Stimulated activated CD4-positive, alpha-beta T cell treated with anti-CD3 and anti-CD28 coated beads, TNF-alpha, amount 100 ng/mL, for 4 hours (primary cell): ENCODE data around the gene ATF6.
"Not testable (repeated sequence)": the region's sequence is repeated elsewhere in the genome, so short reads cannot be mapped to it uniquely, and the experiment has no call there.

Experiments used
- DNase-seq, 3 experiments: peaks; one replicate each; pipeline ENCODE4 v3.0.0-alpha.2; 2020; ENCODE audit warnings: low read depth in 3 of 3

The ATF6 gene

DNA sequence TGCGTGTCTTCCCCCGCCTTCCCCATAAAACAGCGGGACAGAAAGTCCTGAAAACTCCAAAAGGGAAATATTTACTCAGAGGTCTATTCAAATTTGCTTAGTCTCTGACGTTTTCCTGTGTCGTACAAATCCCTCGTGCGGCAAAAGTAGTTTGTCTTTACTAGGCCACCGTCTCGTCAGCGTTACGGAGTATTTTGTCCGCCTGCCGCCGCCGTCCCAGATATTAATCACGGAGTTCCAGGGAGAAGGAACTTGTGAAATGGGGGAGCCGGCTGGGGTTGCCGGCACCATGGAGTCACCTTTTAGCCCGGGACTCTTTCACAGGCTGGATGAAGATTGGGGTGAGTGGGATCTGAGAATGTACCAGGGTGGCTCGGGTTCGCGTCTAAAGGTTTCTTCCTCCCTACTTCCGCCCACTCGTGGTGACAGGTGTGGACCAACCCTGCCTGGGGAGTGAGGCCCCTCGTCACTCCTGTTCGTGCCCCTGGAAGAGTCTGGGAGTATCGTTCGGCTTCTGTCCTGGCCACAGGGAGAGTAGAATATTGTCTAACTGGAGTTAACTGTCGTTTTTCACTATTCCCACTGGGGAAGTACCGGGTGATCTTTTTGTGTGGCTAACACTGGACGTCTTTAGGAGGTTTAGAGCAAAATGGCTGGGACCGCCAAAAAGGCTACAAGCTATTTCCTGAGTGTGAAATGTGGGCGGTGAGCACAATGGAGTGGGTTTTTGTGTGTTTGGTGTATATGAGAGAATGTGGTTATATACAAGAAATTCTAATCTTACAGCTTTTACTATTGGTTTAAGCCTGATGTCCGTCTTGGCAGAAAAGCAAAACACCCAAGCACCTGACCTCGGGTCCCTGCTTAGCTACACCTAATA is at the start of gene ATF6:
TSS of gene ATF6 (plus strand) at position 219 of the 880 bp plus-strand sequence. CDS start at position 260, 41 bp downstream.
- peak; percentile 56 to 71 (median 62) for DNase-seq

DNA sequence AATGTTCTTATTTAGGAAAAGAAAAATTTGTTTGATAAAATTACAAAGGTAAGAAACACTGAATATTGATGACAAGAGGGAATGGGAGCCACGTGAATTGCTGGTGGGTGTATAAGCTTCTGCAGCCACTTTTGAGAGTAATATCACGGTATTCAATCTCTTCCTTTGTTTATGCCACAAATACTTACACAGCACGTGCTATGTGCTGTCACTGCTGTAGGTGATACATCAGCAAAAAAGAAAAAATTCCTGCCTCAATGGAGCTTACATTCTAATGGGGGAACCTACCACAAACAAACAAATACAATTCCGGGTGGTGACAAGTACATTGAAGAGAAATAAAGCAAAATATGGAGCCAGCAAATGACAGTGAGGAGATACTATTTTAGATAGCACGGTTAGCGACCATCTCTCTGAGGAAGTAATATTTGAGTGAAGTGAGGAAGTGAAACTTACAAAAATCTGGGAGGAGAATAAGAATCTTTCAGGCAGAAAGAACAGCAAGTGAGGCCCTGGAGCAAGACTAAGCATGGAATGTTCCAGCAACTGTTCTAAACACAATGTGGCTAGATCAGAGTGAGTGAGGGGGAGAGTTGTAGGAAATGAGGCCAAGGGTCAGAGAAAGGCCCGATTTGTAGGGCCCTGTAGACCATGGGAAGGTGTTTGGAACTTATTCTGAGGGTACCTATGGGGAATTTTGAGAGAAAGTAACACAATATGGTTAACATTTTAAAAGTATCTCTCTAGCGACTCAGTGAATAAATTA is 47.4 kb upstream of the ATF6 start:
- DNase-seq = no peak

DNA sequence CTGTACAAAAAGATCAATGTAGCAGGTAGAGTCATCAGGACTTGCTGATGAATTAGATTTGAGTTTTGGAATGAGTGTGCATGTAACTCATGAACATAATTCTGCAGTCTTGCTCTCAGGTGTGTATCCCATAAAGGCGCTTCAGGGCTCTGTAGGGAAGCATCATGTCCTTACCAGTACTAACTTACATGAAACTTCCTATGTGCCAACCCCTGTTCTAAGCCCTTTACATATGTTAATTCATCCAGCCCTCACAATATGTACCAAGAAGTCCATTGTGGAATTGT is 46.9 kb upstream of the ATF6 start:
- DNase-seq = no peak

GRCh38 chr1:161720422-161720821 is 45.7 kb upstream of the ATF6 start:
- no peak for DNase-seq

GRCh38 chr1:161720956-161721737 is 45.0 kb upstream of the ATF6 start, which contains the start of gene FCRLB:
FCRLB (plus strand) TSS chr1:161721544; CDS start chr1:161722673, 1,129 bp downstream.
- DNase-seq = no peak

GRCh38 chr1:161721738-161722343 is 44.3 kb upstream of the ATF6 start:
- no peak for DNase-seq

DNA sequence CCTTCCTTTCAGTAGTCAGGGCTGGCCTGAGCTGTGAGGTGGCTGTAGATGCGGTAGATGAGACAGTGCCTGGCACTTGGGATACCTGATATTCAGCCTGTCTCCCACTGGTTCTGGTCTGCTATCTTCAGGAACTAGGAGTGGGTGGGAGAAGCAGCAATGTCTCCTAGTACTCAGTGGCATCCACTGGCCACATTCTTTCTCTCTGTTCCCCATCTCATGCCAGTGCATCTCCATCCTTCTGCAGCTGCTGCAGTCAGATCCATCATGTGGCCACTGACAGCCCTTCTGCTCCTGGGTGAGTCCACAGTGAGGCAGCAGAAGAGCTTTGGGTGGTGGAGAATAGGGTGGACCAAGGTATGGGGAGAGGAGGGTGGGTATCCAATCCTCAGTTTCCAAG is 43.7 kb upstream of the ATF6 start:
- DNase-seq = no peak

- no peak for DNase-seq
These were observed 42.5 kb upstream of the ATF6 start for GRCh38 chr1:161723459-161724141.

DNA sequence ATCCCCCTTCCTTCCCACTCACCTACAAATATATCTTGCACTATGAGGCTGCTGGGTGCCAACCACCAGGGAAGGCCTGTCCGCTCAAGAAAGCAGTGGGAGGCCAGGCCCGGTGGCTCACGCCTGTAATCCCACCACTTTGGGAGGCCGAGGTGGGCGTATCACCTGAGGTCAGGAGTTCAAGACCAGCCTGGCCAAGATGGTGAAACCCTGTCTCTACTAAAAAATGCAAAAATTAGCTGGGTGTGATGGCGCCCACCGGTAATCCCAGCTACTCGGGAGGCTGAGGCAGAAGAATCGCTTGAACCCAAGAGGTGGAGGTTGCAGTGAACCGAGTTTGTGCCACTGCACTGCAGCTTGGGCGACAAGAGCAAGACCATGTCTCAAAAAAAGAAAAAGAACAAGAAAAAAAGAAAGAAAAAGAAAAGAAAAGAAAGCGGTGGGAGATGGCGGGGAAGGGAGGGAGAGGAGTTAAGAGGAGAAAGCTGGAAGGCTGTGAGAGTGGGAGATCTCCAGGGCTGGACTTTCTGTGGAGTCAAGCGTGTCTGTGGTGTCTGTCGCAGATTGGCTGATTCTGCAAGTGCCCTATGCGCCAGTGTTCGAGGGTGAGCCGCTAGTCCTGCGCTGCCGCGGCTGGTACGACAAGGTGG is 40.7 kb upstream of the ATF6 start:
- not testable (repeated sequence) for DNase-seq

DNA sequence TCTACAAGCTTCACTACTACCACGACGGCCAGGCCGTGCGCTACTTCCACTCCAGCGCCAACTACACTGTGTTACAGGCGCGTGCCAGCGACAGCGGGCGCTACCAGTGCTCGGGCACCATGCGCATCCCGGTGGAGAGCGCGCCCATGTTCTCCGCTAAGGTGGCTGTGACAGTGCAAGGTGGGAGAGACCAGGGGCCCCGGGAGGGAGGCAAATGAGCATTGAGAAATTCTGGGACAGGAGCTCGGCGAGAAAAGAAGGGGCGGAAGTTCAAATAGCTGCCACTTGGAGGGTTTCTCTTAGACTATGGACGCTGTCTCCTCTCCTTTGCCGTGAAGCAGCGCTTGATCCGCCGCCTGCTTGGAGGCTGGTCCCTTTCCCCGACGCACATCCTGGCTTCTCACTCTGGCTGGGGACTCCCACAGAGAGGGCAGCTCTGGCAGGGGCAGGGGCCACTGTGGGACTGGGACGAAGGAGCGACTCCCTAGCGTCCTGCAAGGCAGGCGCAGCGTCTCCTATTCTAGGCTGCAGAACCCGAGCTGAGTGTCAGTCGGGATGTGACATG is 40.1 kb upstream of the ATF6 start:
- DNase-seq = peak in 2 of 3 experiments; percentile 11 to 26

DNA sequence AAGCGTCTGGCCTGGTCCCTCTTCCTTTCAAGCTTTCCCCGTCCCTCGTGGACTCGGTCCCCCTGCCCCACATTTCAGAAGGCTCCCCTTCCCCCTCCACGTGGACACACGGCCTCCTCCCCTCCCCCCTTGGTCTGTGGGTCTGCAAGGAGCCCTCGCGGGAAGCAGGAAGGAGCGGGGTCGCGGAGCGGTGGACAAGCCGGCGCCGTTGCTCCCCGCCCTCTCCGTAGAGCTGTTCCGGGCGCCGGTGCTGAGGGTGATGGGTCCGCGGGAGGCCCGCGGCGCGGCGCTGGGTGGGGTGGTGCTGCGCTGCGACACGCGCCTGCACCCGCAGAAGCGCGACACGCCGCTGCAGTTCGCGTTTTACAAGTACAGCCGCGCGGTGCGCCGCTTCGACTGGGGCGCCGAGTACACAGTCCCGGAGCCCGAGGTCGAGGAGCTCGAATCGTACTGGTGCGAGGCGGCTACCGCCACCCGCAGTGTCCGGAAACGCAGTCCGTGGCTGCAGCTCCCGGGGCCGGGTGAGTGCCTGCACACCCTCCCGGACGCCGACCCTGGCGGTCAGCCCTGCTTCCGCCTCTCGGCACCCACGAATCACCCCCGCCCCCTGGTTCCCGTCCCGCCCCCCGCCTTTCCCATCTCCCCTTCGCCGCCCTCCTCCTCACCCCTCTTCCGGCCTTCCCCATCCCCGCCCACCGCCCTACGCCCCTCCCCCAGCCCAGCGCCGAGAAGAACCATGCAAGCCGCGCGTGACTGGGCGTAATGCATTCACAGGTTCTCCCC is 39.5 kb upstream of the ATF6 start:
- DNase-seq = peak; percentile 28 to 54 (median 34)

- no peak for DNase-seq
These were observed 38.7 kb upstream of the ATF6 start for GRCh38 chr1:161727256-161727924.

DNA sequence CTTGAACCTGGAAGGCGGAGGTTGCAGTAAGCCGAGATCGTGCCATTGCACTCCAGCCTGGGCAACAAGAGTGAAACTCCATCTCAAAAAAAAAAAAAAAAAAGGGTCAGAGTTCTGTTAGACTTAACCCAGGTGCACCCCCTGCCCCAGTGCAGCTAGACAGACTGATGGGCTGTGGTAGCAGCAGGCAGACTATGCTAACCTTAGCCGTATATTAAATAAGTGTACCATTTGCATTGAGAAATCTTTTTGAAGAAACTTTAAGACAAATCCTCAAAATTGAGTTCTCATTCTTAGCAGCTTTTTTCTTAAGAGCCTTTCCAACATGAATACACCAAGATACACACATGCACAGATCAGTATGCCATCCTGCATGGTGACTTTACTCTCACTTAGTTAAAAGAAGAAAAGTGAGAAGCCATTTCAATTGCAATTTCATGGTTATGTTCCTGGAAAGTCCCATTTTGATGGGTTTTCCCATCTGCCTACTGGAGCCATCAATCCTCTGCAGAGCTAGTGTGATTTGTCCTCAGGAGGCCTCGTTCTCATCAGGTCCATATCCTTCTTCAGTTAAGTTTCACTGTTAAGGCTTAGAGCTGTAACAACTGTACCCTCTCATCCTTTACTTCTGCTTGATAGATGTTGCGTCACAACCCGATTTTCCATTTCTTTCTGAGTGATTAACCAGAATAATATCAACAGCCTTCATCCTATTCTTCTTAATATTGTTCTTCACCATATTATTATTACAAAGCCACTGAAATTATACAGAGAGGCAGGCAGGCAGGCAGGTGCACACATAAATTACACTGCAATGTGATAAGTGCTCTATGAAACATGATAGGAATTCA is 37.5 kb upstream of the ATF6 start:
- no peak for DNase-seq

DNA sequence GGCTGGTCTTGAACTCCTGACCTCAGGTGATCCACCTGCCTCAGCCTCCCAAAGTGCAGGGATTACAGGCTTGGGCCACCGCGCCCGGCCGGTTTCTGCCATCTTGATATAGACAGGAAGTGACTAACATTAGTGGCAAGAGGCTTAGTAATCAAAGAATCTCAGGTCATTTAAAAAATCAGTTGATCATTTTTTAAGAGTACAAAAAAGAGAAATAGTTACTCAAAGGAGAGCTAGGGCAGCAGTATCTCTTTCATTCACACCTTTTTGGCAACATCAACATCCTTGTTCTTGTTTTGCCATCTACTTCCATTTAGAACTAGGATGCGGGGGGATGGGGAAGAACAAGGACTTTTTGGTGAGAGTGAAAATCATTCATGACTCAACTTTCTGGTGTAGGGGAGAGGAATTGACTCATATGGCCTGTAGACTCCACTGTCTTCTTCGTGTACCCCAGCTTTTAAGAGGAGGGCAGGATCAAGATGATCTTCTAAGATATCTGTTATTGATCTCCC is 36.0 kb upstream of the ATF6 start:
- no peak for DNase-seq

GRCh38 chr1:161731241-161731640 is 34.9 kb upstream of the ATF6 start:
- no peak for DNase-seq

DNA sequence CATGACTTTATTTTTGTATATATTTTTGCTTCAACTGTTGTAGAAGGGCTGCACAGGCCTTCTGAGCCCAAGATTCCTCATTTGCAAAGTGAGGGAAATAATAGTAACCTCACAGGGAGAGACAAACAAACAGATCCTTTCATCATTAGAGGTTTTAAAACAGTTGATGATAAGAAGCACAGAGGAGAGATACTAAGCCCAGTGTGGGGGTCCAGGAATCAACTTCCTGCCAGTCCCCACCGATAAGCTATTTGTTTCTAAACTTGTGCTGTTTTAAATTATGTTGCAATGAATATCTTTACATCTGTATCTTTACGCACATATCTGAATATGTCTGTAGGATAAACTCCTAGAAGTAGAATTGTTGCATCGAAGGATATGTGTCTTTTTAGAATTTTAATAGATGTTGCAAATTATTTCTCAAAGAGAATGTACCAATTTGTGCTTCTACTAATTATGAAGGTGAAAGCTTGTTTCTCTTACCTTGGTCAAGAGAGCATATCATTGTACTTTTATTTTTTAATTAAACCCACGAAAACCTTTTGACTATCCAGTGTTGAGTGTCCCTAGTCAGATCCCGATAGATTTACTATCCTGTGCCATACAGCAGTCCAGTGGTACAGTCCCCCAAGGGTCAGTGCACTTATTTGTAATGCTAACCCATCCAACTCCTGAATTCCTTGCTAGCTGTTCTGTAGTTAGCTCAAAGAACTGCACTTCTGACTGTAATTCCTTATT is 34.0 kb upstream of the ATF6 start:
- no peak for DNase-seq

DNA sequence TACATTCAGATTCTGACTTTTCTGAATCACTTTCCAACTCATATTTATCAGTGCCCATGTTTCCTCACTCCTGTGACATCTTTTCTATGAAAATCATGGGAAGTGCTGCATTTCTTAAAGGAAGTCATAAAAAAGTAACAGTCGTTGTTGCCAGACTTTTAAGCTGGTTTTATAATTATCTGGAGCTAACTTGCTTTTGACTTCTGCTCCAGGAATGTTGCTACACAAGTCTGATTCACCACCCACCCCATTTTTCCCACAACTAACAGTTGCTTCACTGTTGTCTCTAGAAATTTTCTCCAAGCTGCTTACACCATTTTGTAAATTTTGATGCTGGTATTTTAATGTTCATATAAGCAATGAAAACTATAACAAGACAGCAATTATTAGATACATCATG is 32.6 kb upstream of the ATF6 start:
- DNase-seq = no peak
